ENCODE measurements around the gene GLMN. TPM values are rescaled to one million over a fixed set of nuclear protein-coding genes. Genes with fewer than 3 reads are reported as not detected.

GLMN gene
- total RNA-seq, 2 donors from 2014 or later = 5.4 to 6.3 TPM

- Histone ChIP-seq H3K27me3 (no peaks in the 10 kb centered on the region), H3K36me3 (peaks cover 4% of the 10 kb centered on the region), H3K9ac (ENCODE audit: low read depth in 2 of 2, low read length in 2 of 2) (no peak overlapping the region), H3K4me3 (no peak overlapping the region), H3K27ac (no peak overlapping the region), H3K9me3 (no peaks in the 10 kb centered on the region), H3K4me1 (no peaks in the 10 kb centered on the region)
- DNase-seq = no peak
- TF ChIP-seq, protein P1, sequence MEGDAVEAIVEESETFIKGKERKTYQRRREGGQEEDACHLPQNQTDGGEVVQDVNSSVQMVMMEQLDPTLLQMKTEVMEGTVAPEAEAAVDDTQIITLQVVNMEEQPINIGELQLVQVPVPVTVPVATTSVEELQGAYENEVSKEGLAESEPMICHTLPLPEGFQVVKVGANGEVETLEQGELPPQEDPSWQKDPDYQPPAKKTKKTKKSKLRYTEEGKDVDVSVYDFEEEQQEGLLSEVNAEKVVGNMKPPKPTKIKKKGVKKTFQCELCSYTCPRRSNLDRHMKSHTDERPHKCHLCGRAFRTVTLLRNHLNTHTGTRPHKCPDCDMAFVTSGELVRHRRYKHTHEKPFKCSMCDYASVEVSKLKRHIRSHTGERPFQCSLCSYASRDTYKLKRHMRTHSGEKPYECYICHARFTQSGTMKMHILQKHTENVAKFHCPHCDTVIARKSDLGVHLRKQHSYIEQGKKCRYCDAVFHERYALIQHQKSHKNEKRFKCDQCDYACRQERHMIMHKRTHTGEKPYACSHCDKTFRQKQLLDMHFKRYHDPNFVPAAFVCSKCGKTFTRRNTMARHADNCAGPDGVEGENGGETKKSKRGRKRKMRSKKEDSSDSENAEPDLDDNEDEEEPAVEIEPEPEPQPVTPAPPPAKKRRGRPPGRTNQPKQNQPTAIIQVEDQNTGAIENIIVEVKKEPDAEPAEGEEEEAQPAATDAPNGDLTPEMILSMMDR (IDR thresholded peaks at IDR 0.05) = no peak
- intact Hi-C loops (cut with DNase I) = no loop called here
These were observed 9.2 kb upstream of the GLMN start for GRCh38 chr1:92307980-92308379.

GRCh38 chr1:92306020-92306419 is 7.2 kb upstream of the GLMN start:
- Histone ChIP-seq H3K27ac (no peak overlapping the region), H3K4me1 (no peaks in the 10 kb centered on the region), H3K36me3 (peaks cover 4% of the 10 kb centered on the region), H3K4me3 (no peak overlapping the region), H3K9me3 (no peaks in the 10 kb centered on the region), H3K9ac (ENCODE audit: low read depth in 2 of 2, low read length in 2 of 2) (no peak overlapping the region), H3K27me3 (no peaks in the 10 kb centered on the region)
- TF ChIP-seq, protein P1 (IDR thresholded peaks at IDR 0.05) = no peak
- intact Hi-C loops (cut with DNase I) = no loop called here
- DNase-seq = no peak

DNA sequence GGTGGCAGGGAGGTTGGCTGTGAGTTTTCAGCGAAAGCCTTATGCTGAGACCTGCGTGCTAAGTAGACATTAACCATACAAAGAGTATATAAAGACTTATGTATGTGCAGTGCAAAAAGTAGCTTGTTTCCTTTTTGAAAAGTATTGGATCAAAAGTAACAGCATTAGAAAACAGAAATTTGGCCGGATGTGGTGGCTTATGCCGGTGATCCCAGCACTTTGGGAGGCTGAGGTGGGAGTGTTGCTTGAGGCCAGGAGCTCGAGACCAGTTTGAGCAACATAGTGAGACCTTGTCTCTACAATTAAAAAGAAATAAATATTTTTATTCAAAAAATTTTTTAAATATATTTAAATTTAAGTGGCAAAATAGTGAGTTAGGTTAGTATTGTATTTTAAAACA is 2.2 kb upstream of the GLMN start:
- TF ChIP-seq, protein P1 (IDR thresholded peaks at IDR 0.05) = no peak
- DNase-seq = no peak
- no peaks in the 10 kb centered on the region for H3K4me1 ChIP-seq
- H3K9me3 ChIP-seq = no peaks in the 10 kb centered on the region
- H3K27me3 ChIP-seq = no peaks in the 10 kb centered on the region
- H3K4me3 ChIP-seq = no peak overlapping the region
- no peak overlapping the region for H3K27ac ChIP-seq
- no peaks in the 10 kb centered on the region for H3K36me3 ChIP-seq
- intact Hi-C loops (cut with DNase I) = no loop called here
- H3K9ac ChIP-seq (ENCODE audit: low read depth in 2 of 2, low read length in 2 of 2) = no peak overlapping the region

DNA sequence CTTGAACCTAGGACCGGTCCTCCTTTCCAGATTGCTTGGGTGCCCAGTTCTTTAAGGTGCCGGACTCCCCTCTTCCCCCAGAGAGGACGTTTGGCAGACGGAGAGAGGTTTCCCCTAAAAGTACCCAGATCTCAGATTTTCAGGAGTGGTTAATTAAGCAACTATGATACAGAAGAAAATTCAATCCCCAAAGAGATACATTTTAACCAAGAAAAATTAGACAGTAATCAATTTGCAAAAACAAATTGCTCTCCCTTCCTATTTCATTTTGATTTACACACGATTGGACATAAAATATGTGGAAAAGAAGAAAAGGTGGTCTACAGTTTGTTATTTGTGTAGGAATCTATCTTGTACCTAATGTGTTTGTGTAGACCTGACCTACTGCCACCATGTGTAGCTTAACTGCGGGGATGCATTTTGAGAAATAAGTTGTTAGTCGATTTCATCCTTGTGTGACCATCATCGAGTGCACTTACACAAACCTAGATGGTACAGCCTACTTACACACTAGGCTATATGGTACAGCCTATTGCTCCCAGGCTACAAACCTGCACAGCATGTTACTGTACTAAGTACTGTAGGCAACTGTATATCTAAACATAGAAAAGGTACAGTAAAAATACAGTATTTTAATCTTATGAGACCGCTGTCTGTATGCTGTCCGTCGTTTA is 827 bp upstream of the GLMN start:
- Histone ChIP-seq H3K27me3 (no peaks in the 10 kb centered on the region), H3K27ac (no peak overlapping the region), H3K9me3 (no peaks in the 10 kb centered on the region), H3K4me3 (peak overlapping the region; percentile 78), H3K9ac (ENCODE audit: low read depth in 2 of 2, low read length in 2 of 2) (peak overlapping the region; percentile 92 to 96), H3K4me1 (no peaks in the 10 kb centered on the region), H3K36me3 (no peaks in the 10 kb centered on the region)
- TF ChIP-seq, protein P1 (IDR thresholded peaks at IDR 0.05) = no peak
- intact Hi-C loops (cut with DNase I) = no loop called here
- DNase-seq = no peak

DNA sequence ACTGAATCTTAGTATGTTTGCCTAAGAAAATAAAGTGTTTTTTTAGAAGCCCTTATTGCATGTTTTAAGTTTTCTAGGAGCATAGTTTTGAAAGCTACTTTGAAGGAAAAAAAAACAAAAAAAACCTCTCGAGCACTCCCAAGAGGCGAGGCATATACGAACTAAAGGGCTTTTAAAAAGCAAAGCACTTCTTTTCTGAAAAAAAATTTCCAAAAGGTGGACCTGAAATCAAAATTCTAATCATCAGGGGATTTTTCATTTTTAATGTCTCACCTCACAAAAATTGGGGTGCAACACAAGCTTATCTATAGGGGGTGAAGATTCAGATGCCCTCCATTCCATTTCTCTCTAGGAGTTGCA is 594 bp downstream of the GLMN start:
- no peaks in the 10 kb centered on the region for H3K9me3 ChIP-seq
- H3K4me3 ChIP-seq = peak overlapping the region; percentile 78
- H3K36me3 ChIP-seq = no peaks in the 10 kb centered on the region
- DNase-seq = no peak
- H3K27me3 ChIP-seq = no peaks in the 10 kb centered on the region
- intact Hi-C loops (cut with DNase I) = no loop called here
- peak overlapping the region; percentile 90 for H3K27ac ChIP-seq
- H3K9ac ChIP-seq (ENCODE audit: low read depth in 2 of 2, low read length in 2 of 2) = peak overlapping the region; percentile 92 to 96
- H3K4me1 ChIP-seq = no peaks in the 10 kb centered on the region
- TF ChIP-seq, protein P1 (IDR thresholded peaks at IDR 0.05) = no peak

Measured in colonic mucosa (tissue), 4 donors.